HG02938 (cell line): ENCODE results near the gene ELF2.
"Not testable (repeated sequence)": the region's sequence is repeated elsewhere in the genome, so short reads cannot be mapped to it uniquely, and the experiment has no call there.

Source experiments
- ATAC-seq: cut with Tn5 transposase; IDR thresholded peaks from one replicate; pipeline ENCODE4 v1.9.1; 2021; ENCODE audit warnings: mild to moderate bottlenecking, moderate library complexity; ENCODE audit not compliant: unreplicated experiment

The ELF2 gene

GRCh38 chr4:139144911-139145551 lies 32.0 kb downstream of the ELF2 start:
- ATAC-seq, result no peak

DNA sequence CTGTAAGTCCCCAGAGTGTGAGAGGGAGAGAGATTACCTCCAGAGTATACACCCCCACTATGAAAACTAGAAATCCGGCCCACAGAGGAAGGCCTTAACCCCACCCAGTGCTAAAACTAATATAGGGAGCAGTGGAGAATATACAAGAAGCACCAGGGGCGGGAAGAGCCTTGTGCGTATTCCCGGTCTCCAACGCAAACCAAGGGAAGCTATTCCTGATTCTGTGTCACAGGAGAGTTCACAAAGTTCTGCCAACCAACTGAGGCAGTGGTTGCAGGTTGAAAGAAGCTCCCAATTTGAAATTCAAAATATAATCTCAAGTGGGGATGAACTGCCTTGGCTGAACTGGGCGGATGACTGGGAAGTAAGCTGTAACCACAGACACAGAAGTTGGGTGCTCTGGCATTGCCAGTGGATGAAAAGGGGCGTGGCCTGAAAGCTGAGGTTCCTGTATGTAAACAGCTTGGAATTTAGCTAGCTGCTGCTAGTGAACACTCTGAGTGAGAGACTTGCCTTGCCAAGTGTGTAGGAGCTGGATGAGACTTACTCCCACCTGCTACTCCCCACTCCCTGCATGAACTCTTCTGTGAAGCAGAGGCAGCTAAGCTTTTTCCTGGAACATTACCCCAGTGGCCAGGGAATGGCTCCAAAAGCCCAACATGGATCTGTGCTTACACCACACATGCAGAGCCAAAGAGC lies 32.7 kb downstream of the ELF2 start:
- no peak for ATAC-seq

GRCh38 chr4:139142980-139143379 lies 34.0 kb downstream of the ELF2 start:
- ATAC-seq, result no peak

- ATAC-seq, result no peak
These were observed 34.9 kb downstream of the ELF2 start for GRCh38 chr4:139142087-139142486.

- ATAC-seq, result no peak
These were observed 39.3 kb downstream of the ELF2 start for GRCh38 chr4:139137763-139138162.

DNA sequence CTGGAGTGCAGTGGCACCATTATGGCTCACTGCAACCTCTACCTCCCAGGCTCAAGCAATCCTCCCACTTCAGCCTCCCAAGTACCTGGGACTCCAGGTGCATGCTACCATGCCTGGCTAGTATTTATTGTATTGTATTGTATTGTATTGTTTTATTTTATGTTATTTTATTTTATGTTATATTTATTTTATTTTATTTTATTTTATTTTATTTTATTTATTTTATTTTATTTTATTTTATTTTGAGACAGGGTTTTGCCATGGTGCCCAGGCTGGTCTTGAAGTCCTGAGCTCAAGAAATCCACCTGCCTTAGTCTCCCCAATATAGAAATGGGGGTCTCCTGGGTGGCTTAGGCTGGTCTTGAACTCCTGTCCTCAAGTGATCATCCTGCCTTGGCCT lies 42.6 kb downstream of the ELF2 start:
- ATAC-seq, result no peak

- no peak for ATAC-seq
These were observed 45.7 kb downstream of the ELF2 start for GRCh38 chr4:139131209-139131870.

GRCh38 chr4:139129206-139129605 lies 47.8 kb downstream of the ELF2 start:
- ATAC-seq, result no peak

GRCh38 chr4:139126898-139127297 lies 50.1 kb downstream of the ELF2 start:
- ATAC-seq, result no peak

GRCh38 chr4:139123910-139124309 lies 53.1 kb downstream of the ELF2 start:
- ATAC-seq, result no peak

GRCh38 chr4:139118365-139118764 lies 58.7 kb downstream of the ELF2 start:
- ATAC-seq, result no peak

DNA sequence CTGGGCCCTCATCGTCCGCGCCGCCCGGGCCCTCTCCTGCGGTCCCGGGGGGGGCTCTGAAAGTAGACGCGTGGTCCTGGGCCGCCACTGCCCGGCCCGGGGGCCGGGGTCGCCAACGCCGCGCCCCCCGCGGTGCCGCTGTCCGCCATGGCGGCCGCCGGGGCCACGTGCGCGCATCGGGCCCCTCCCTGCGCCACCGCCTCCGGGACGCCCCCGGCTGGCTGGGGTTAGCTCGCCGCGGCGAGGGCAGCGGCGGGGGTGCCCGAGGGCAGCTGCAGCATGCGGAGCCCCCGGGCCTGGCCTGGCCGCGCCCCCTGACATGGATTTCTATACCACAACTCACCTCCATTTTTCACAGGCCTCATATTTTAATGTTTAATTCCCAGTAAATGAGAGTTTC lies 61.8 kb downstream of the ELF2 start:
- ATAC-seq, result no peak

DNA sequence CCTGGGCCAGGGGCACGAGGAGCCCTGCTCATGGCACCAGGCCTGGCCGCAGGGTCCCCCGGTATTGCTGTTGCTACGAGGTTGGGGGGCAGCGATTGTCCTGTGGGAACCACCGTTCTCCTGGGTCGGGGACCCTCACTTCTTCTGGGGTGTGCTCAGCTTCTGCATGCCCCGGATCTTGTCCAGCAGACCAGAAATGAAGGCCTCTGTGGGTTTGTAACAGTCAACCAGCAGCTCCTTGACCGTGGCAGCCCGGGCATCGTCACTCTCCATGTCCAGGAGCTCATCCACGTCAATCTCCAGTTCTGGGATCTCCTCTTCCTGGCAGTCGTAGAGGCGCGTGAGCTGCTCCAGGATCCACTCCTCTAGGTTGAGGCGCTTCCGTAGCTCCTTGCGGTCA lies 62.2 kb downstream of the ELF2 start:
- not testable (repeated sequence) for ATAC-seq

GRCh38 chr4:139112650-139113049 lies 64.4 kb downstream of the ELF2 start:
- no peak for ATAC-seq

DNA sequence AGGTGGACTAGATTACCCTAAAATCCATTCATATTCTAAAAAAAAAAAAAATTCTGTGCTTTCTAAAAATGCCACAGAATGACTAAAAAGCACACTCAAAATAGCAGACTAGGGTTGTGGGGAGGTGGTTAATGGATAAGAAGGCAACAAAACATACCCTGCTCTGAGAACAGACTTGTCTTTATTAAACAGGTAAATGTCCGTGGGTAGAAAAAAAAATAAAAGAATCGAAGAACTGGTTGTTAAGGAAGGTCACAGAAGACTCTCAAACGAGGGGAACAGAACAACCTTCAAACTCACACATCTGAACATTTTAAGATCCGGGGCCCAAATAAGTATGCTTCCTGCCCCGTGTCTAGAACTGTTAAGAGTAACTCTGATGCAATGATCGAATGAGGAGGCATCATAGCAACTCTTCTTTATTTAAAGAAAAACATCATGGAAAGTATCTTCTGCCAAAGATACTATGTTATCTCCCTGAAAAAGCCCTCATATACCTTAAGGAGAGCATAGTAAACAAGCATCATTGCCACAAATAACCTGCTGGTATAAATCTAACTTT lies 68.4 kb downstream of the ELF2 start:
- no peak for ATAC-seq

GRCh38 chr4:139099366-139099982 lies 77.5 kb downstream of the ELF2 start:
- peak; percentile 76 for ATAC-seq

DNA sequence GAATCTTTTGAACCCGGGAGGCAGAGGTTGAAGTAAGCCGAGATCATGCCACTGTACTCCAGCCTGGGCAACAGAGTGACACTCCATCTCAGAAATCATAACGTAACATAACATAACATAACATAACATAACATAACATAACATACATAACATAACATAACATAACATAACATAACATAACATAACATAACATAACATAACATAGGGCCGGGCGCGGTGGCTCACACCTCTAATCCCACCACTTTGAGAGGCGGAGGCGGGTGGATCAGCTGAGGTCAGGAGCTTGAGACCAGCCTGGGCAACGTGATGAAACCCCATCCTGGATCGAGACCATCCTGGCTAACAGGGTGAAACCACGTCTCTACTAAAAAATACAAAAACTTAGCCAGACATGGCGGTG lies 84.7 kb downstream of the ELF2 start:
- no peak for ATAC-seq

- ATAC-seq, result no peak
These were observed 91.9 kb downstream of the ELF2 start for GRCh38 chr4:139085141-139085540.

GRCh38 chr4:139084804-139085093 lies 92.3 kb downstream of the ELF2 start:
- ATAC-seq, result no peak

DNA sequence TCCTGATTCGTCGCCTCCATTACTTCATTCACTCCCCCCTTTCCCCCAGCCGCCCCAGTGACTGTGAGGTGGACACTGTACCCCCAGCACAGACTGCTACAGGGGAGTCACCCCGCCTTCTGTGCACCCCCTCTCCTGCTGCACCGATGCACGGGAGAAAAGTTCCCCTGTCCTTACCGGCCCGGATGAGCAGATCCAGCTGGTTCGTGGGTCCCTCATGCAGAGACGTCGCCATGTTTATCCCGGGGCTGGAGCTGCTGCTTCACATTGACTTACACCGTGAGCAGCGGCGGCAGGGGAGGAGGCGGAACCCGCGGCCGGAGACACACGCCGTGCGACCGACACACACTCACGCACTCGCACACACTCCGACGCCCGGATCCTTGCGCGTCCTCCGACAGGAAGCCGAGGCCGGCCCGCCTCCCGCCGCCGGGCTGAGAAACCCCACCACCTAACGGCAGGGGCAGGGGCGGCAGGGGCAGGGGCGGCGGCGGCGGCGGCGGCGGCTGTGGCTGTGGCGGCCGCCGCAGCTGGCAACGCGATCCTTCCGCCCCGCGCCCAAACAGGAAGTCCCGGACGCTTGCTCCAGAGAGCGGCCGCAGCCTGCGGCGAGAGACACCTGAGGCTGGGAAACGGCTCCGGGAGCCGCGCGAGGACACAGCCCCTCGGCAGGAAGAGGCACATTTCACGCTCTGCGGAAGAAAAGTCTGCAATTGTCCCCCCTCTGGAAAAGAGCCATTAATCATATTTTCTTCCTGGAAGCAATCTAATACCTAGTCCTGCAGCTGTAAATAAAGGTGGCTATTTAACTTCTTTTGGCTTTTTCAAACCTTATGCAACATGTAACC lies 92.8 kb downstream of the ELF2 start:
- peak; percentile 45 for ATAC-seq

- ATAC-seq, result peak; percentile 27
These were observed 93.4 kb downstream of the ELF2 start for GRCh38 chr4:139083607-139083955.
